NCI-H2196 (cell line): Measurements from ENCODE around the gene SETD2.
A peak's percentile ranks its signal among the peaks of the same experiment; 100 is the strongest.

Experiments
- DNase-seq: peaks from one replicate; lab custom pipeline; 2025; ENCODE audit not compliant: unreplicated experiment; lab: John Stamatoyannopoulos, UW

SETD2 gene

GRCh38 chr3:46986055-46986730, 177.7 kb downstream of the SETD2 start:
- no peak for DNase-seq

GRCh38 chr3:46985588-46985987, 178.3 kb downstream of the SETD2 start:
- DNase-seq = no peak

GRCh38 chr3:46984591-46985459, 179.1 kb downstream of the SETD2 start:
- DNase-seq = no peak

- no peak for DNase-seq
Observed at GRCh38 chr3:46982546-46982945, 181.4 kb downstream of the SETD2 start.

- no peak for DNase-seq
Observed at GRCh38 chr3:46981932-46982471, 181.9 kb downstream of the SETD2 start.

GRCh38 chr3:46979958-46980497, 183.9 kb downstream of the SETD2 start:
- no peak for DNase-seq

- peak; percentile 75 for DNase-seq
Observed at GRCh38 chr3:46978985-46979944, 184.6 kb downstream of the SETD2 start, which contains the start of gene NBEAL2. NBEAL2 (plus strand) TSS chr3:46979666; CDS start chr3:46979862, 196 bp downstream.

GRCh38 chr3:46978381-46978780, 185.5 kb downstream of the SETD2 start:
- no peak for DNase-seq

- no peak for DNase-seq
Observed at GRCh38 chr3:46977811-46978195, 186.1 kb downstream of the SETD2 start.

- DNase-seq = peak; percentile 83
Observed at GRCh38 chr3:46976326-46977190, 187.4 kb downstream of the SETD2 start, which contains the start of gene CCDC12. CCDC12 (minus strand) TSS chr3:46976745; CDS start chr3:46976732, 13 bp downstream.

GRCh38 chr3:46974421-46975171, 189.3 kb downstream of the SETD2 start:
- no peak for DNase-seq

GRCh38 chr3:46972396-46972795, 191.5 kb downstream of the SETD2 start:
- no peak for DNase-seq

- no peak for DNase-seq
Observed at GRCh38 chr3:46971742-46972141, 192.2 kb downstream of the SETD2 start.

- no peak for DNase-seq
Observed at GRCh38 chr3:46971151-46971550, 192.8 kb downstream of the SETD2 start.

- no peak for DNase-seq
Observed at GRCh38 chr3:46970391-46971091, 193.4 kb downstream of the SETD2 start.

- no peak for DNase-seq
Observed at GRCh38 chr3:46968783-46969428, 195.0 kb downstream of the SETD2 start.

GRCh38 chr3:46966811-46967210, 197.1 kb downstream of the SETD2 start:
- DNase-seq = no peak
